C1 segment of cervical spinal cord (tissue), 14 donors: ENCODE data around the gene IL10RB.
"Not testable (repeated sequence)": the region's sequence is repeated elsewhere in the genome, so short reads cannot be mapped to it uniquely, and the experiment has no call there.

ENCODE experiments used
- DNase-seq, 14 donors: peaks; one replicate each; lab custom pipeline; 2025; lab: John Stamatoyannopoulos, UW

Gene IL10RB

GRCh38 chr21:33266050-33266788 is at the start of gene IL10RB:
Gene IL10RB, plus strand, starts transcription at chr21:33266367. Its CDS starts 99 bp downstream, at chr21:33266466.
- peak in 12 of 14 donors; percentile 21 to 84 (median 50) for DNase-seq

- no peak for DNase-seq
Observed at GRCh38 chr21:33217138-33217520, 49.0 kb upstream of the IL10RB start.

DNA sequence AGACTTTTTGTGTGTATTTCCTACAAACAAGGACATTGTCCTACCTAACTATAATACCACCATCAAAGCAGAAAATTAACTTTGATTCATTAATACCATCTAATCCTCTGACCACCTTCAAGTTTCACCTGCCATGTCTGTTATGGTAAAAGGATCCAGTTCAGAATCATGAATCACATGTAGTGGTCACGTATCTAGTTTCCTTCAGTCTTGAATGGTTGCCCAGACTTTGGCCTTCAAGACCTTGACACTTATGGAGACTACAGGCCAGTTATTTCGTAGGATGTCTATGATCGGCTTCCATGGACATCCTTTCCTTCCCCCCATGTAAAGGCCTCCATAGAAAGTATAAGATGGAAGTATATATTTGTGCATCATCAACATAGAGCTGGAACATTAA is 46.9 kb upstream of the IL10RB start:
- DNase-seq, result no peak

GRCh38 chr21:33219954-33220353 is 46.2 kb upstream of the IL10RB start:
- DNase-seq, result no peak

GRCh38 chr21:33225376-33225775 is 40.8 kb upstream of the IL10RB start:
- not testable (repeated sequence) for DNase-seq

- no peak for DNase-seq
Observed at GRCh38 chr21:33228455-33228854, 37.7 kb upstream of the IL10RB start.

- no peak for DNase-seq
Observed at GRCh38 chr21:33229099-33229783, 36.9 kb upstream of the IL10RB start.

GRCh38 chr21:33229784-33230544 is 36.2 kb upstream of the IL10RB start, which contains the start of gene IFNAR2:
Gene IFNAR2, plus strand, starts transcription at chr21:33229938. Its CDS starts 11,985 bp downstream, at chr21:33241923.
- DNase-seq, result peak in 13 of 14 donors; percentile 22 to 86 (median 70)

DNA sequence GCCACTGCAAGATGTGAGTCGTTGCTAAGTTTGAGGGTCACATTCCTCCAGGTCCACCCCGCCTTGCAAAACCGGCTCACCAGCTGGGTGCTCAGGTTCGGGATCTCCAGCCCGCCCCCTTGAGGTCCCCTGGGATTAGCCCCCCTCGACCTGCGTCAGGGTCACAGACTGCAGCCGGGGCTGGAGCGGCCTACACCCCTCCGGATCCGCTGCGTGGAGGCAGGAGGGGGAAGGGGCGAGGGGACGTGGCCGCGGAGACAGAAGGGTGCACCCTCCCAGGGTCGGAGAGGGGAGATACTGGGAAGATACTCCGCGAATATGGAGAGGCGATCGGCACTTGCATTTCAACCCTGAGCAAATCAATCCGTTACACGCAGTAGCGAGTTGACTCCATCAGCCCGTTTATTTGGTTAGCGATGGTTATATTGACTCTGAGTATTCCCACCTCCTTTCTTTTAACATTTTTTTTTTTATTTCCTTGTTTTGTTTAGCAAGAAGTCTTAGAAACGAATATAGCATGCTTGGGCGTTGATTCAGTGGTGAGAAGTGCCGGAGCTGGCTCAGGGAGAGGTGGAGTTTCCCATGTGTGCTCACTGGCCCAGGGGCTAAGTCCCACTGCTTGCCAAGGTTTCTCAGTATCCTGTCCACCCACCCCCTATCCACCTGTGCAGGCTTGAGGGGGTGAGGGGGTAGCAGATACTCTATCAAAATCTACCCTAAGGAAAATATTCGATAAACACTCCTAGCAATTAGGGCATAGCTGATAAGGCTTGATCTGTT is 35.4 kb upstream of the IL10RB start:
- peak in 11 of 14 donors; percentile 6 to 83 (median 48) for DNase-seq

DNA sequence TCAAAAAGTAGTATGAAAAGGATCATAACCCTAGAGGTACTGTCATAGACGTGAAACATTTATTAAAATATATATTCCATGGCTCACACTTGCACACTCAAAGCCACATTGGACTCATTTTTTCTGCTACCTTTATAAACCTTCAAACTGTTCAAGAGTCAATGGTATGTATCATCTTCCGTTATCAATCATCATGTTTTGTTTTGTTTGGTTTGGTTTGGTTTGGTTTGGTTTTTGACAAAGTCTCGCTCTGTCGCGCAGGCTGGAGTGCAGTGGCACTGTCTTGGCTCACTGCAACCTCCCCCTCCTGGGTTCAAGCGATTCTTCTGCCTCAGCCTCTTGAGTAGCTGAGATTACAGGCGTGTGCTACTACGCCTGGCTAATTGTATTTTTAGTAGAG is 34.6 kb upstream of the IL10RB start:
- no peak for DNase-seq

DNA sequence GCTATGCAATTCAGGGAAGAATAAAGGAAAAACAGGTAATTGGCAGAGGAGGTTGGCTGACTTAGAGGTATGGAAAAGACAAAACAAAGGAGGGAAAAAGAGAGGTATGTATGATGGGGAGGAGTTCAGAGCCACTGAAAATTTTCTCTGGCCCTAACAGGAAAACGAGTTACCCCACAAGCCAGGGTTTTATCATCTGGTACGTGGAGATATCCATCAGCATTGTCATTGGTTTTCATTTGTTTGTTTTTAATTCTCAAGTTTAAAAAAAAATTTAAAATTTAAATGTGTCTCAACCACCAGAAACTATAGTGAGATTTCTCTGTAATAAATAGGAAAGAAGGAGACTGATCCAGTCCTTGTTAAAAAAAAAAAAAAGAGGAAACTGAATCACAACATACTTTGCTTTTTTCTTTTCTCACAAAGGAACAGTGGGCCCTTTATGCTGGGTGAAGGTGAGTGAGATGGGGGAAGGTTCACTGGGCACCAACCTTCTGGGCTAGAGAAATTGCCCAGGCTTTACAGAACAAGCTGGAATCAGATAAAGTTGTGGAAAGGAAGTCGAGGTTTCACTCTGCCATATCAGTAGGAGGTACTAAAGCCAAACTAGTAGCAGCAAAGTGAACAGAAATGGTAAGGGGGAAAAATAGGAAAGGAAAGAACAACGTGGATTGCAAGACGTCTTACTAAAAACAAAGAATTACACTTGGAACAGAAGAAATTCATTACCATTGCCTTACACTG is 33.7 kb upstream of the IL10RB start:
- no peak for DNase-seq

GRCh38 chr21:33234635-33235520 is 31.3 kb upstream of the IL10RB start:
- DNase-seq, result no peak

GRCh38 chr21:33236013-33236686 is 30.0 kb upstream of the IL10RB start:
- DNase-seq, result no peak

- DNase-seq, result no peak
Observed at GRCh38 chr21:33236766-33237165, 29.4 kb upstream of the IL10RB start.

DNA sequence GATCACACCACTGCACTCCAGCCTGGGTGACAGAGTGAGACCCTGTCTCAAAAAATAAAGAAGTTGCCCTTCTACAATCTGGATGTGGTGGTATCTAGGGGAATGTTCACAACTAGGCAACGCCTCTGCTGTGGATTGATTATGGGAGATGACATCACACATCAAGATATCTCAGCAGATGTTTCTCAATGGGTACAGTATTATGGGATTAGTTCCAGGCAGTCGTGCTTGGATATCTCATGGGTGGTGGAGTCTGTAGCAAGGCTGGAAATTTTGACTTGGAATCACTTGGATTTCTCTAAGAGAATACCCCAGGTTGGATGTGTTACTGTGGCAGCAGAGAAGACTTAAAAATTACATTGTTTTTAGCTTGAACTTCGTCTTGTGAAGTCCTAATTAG is 28.7 kb upstream of the IL10RB start:
- DNase-seq, result no peak

GRCh38 chr21:33238146-33238545 is 28.0 kb upstream of the IL10RB start:
- no peak for DNase-seq

DNA sequence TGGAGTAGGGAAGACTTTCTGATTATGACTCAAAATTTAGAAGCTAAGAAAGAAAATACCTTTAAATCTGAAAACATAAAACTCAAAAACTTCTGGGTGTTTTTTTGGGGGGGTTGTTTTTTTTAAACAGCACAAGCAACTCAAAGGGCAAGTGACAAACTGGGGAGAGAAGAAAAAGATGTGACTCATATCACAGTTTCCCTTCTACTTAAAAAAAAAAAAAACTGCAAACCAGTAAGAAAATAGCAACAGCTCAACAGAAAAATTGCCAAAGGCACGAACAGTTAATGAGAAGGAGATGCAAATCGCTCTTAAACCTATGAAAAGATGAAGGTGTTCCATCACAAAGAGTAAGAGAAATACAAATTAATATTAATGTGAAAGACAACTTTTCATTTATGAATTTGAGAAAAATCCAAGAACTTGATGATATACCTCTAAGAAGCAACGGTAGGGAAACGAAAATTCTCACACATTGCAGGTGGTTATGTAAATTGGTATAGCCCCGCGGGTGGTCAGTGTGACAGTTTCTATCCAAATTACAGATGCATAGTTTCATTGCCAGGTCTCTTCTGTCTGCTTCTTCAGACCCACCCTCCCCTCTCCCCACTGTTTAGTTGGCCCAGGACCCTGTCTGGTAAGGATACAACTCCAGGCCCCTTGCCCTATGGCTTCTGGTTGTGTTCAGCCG is 27.5 kb upstream of the IL10RB start:
- no peak for DNase-seq

GRCh38 chr21:33239559-33240127 is 26.5 kb upstream of the IL10RB start:
- DNase-seq, result not testable (repeated sequence)
